K562 (cell line): ENCODE data around the gene ERVK3-1. TPM values are rescaled to one million over a fixed set of nuclear protein-coding genes. Genes with fewer than 3 reads are reported as not detected.

Experiments used
- EP400 ChIP-seq: fragments of 450-650 bp; IDR thresholded peaks from 2 replicates; pipeline ENCODE4 v1.6.1; 2017; ENCODE audit warnings: antibody characterized with exemption, mild to moderate bottlenecking, moderate library complexity
- ETV5 ChIP-seq: sonication (generic); formaldehyde crosslinking; IDR thresholded peaks from 2 replicates; pipeline ENCODE4 v1.4.0; 2020; ENCODE audit warnings: low read depth, mild to moderate bottlenecking, missing genetic modification reagents
- HNRNPUL1 ChIP-seq: fragments of 200-400 bp; formaldehyde crosslinking; IDR thresholded peaks from 2 replicates; pipeline ENCODE4 v1.6.1; 2017; ENCODE audit warnings: low read length
- MBD2 ChIP-seq: sonication (generic); IDR thresholded peaks from 2 replicates; pipeline ENCODE4 v1.6.1; 2016; ENCODE audit warnings: low read depth, borderline replicate concordance
- MTA1 ChIP-seq: fragments of 450-650 bp; IDR thresholded peaks from 2 replicates; pipeline ENCODE4 v1.6.1; 2017; ENCODE audit warnings: borderline replicate concordance
- POLR2G ChIP-seq: fragments of 200-400 bp; formaldehyde crosslinking; IDR thresholded peaks from 2 replicates; pipeline ENCODE4 v1.6.1; 2017; ENCODE audit warnings: low read depth, mild to moderate bottlenecking, antibody characterized with exemption, low read length, moderate library complexity
- ZNF436 ChIP-seq: fragments of 250-450, 450-650 bp; sonication (Bioruptor Pico); formaldehyde crosslinking; IDR thresholded peaks from 2 replicates; pipeline ENCODE4 v1.7.0; 2020; ENCODE audit warnings: mild to moderate bottlenecking
- polyA plus RNA-seq, 8 experiments: library from polyadenylated mRNA; depleted of rRNA in 4 of 8; stranded (reverse) in 5 of 8; unstranded in 3 of 8; fragments of >200 nt; fragmentation: Nextera tagmentation in 2 of 8; fragmentation: Illumina TruSeq in 1 of 8; extraction: Ambion mirVana in 2 of 8; extraction: Trizol in 1 of 8; gene quantifications; 2 replicates each; pipeline versions ENCODE4 v1.2.1 to v1.2.3, GENCODE V29; 2011 to 2014; ENCODE audit warnings: inconsistent platforms in 1 of 8, missing spikeins in 1 of 8
- total RNA-seq, 7 experiments: library from RNA; depleted of rRNA in 6 of 7; stranded (reverse); fragments of >200 nt in 6 of 7; fragmentation: Illumina TruSeq in 2 of 7; extraction: Trizol in 2 of 7; gene quantifications; 2 replicates each; pipeline versions ENCODE4 v1.2.1 to v1.2.3, GENCODE V29; 2011 to 2021; ENCODE audit warnings: low replicate concordance in 1 of 7
- TF ChIP-seq, protein P1 (sequence below): IDR thresholded peaks from 3 replicates; pipeline ENCODE4 v1.6.1; 2011; ENCODE audit warnings: borderline replicate concordance, mild to moderate bottlenecking, moderate library complexity; ENCODE audit not compliant: insufficient read length; ENCODE audit errors: extremely low read depth
- TF ChIP-seq, protein P2 (sequence below): fragments of 450-650 bp; IDR thresholded peaks from 2 replicates; pipeline ENCODE4 v1.7.0; 2016; ENCODE audit warnings: borderline replicate concordance
- TF ChIP-seq, protein P3 (sequence below): fragments of 450-650 bp; IDR thresholded peaks from 2 replicates; pipeline ENCODE4 v1.7.1; 2018; ENCODE audit warnings: mild to moderate bottlenecking, low read depth; ENCODE audit not compliant: partially characterized antibody
- TF ChIP-seq, protein P4 (sequence below): fragments of 250-450 bp; sonication (Bioruptor Pico); IDR thresholded peaks from 2 replicates; pipeline ENCODE4 v1.8.0; 2022; ENCODE audit warnings: moderate library complexity, mild to moderate bottlenecking, inconsistent platforms
- TF ChIP-seq, protein P5 (sequence below): sonication (generic); formaldehyde crosslinking; IDR thresholded peaks from 2 replicates; pipeline ENCODE4 v1.9.0; 2022; ENCODE audit warnings: mild to moderate bottlenecking, missing genetic modification reagents
- TF ChIP-seq, protein P6 (sequence below): sonication (generic); formaldehyde crosslinking; IDR thresholded peaks from 2 replicates; pipeline ENCODE4 v1.8.0; 2022; ENCODE audit warnings: mild to moderate bottlenecking, missing genetic modification reagents

Gene ERVK3-1
- total and polyA plus RNA-seq, 9 of the 15 experiments (the other 6 are each of a cell fraction or from before 2014, with no cell fraction given) = 87.6 to 299 (median 119) TPM

DNA sequence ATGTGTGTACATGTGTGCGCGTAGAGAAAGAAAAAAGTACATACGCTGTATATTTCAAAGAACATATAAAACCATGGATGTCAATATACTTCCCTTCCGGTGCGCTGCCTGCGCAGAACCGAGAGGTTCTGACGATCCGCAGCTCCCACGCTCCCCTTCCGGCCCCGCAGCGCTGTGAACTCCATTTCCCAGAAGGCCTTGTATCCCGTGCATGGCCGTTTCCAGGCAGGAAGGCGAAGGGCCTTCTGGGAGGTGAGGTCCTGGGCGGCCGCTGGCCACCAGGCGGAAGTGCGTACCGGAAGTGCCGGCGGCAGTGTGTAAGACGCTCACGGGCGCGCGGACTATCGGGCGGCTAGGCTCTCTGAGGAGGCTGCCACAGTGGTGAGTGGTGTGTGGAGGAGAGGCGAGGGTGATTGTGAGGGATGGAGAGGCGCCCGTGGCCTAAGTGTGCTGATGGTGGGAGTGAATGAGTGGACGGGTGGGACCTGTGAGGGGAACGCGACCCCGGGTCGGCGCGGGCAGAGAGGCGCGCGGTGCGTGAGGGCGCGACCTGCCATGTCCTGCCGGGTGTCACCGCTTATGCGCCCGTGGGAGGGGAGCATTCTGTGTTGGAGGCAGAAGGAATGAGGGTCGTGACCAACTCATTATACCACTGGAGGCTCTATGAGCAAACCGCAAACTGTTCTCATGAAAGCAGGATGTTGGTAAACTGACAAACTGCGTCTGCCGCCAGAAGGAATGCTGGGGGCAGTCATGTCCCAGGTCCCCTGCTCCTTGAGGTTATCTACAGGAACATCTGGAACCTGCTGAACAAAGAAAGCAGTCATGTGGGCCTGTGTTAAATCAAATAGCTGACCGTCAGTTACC lies at the start of gene ERVK3-1 (continued):
- TF ChIP-seq, protein P1, sequence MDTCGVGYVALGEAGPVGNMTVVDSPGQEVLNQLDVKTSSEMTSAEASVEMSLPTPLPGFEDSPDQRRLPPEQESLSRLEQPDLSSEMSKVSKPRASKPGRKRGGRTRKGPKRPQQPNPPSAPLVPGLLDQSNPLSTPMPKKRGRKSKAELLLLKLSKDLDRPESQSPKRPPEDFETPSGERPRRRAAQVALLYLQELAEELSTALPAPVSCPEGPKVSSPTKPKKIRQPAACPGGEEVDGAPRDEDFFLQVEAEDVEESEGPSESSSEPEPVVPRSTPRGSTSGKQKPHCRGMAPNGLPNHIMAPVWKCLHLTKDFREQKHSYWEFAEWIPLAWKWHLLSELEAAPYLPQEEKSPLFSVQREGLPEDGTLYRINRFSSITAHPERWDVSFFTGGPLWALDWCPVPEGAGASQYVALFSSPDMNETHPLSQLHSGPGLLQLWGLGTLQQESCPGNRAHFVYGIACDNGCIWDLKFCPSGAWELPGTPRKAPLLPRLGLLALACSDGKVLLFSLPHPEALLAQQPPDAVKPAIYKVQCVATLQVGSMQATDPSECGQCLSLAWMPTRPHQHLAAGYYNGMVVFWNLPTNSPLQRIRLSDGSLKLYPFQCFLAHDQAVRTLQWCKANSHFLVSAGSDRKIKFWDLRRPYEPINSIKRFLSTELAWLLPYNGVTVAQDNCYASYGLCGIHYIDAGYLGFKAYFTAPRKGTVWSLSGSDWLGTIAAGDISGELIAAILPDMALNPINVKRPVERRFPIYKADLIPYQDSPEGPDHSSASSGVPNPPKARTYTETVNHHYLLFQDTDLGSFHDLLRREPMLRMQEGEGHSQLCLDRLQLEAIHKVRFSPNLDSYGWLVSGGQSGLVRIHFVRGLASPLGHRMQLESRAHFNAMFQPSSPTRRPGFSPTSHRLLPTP = no peak
- peak; percentile 97 for TF ChIP-seq ETV5
- TF ChIP-seq POLR2G = peak; percentile 99
- peak; percentile 96 for TF ChIP-seq EP400
- TF ChIP-seq, protein P2, sequence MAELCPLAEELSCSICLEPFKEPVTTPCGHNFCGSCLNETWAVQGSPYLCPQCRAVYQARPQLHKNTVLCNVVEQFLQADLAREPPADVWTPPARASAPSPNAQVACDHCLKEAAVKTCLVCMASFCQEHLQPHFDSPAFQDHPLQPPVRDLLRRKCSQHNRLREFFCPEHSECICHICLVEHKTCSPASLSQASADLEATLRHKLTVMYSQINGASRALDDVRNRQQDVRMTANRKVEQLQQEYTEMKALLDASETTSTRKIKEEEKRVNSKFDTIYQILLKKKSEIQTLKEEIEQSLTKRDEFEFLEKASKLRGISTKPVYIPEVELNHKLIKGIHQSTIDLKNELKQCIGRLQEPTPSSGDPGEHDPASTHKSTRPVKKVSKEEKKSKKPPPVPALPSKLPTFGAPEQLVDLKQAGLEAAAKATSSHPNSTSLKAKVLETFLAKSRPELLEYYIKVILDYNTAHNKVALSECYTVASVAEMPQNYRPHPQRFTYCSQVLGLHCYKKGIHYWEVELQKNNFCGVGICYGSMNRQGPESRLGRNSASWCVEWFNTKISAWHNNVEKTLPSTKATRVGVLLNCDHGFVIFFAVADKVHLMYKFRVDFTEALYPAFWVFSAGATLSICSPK = no peak
- TF ChIP-seq, protein P3, sequence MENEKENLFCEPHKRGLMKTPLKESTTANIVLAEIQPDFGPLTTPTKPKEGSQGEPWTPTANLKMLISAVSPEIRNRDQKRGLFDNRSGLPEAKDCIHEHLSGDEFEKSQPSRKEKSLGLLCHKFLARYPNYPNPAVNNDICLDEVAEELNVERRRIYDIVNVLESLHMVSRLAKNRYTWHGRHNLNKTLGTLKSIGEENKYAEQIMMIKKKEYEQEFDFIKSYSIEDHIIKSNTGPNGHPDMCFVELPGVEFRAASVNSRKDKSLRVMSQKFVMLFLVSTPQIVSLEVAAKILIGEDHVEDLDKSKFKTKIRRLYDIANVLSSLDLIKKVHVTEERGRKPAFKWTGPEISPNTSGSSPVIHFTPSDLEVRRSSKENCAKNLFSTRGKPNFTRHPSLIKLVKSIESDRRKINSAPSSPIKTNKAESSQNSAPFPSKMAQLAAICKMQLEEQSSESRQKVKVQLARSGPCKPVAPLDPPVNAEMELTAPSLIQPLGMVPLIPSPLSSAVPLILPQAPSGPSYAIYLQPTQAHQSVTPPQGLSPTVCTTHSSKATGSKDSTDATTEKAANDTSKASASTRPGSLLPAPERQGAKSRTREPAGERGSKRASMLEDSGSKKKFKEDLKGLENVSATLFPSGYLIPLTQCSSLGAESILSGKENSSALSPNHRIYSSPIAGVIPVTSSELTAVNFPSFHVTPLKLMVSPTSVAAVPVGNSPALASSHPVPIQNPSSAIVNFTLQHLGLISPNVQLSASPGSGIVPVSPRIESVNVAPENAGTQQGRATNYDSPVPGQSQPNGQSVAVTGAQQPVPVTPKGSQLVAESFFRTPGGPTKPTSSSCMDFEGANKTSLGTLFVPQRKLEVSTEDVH = peak; percentile 93
- TF ChIP-seq, protein P4, sequence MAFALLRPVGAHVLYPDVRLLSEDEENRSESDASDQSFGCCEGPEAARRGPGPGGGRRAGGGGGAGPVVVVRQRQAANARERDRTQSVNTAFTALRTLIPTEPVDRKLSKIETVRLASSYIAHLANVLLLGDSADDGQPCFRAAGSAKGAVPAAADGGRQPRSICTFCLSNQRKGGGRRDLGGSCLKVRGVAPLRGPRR (CRISPR knock-in tag) = no peak
- TF ChIP-seq, protein P5, sequence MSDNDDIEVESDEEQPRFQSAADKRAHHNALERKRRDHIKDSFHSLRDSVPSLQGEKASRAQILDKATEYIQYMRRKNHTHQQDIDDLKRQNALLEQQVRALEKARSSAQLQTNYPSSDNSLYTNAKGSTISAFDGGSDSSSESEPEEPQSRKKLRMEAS = peak; percentile 83
- peak; percentile 90 for TF ChIP-seq MBD2
- TF ChIP-seq HNRNPUL1 = no peak
- TF ChIP-seq ZNF436 (CRISPR knock-in tag) = no peak
- peak; percentile 59; the same call in 1 of the 2 replicates for TF ChIP-seq MTA1
- TF ChIP-seq, protein P6, sequence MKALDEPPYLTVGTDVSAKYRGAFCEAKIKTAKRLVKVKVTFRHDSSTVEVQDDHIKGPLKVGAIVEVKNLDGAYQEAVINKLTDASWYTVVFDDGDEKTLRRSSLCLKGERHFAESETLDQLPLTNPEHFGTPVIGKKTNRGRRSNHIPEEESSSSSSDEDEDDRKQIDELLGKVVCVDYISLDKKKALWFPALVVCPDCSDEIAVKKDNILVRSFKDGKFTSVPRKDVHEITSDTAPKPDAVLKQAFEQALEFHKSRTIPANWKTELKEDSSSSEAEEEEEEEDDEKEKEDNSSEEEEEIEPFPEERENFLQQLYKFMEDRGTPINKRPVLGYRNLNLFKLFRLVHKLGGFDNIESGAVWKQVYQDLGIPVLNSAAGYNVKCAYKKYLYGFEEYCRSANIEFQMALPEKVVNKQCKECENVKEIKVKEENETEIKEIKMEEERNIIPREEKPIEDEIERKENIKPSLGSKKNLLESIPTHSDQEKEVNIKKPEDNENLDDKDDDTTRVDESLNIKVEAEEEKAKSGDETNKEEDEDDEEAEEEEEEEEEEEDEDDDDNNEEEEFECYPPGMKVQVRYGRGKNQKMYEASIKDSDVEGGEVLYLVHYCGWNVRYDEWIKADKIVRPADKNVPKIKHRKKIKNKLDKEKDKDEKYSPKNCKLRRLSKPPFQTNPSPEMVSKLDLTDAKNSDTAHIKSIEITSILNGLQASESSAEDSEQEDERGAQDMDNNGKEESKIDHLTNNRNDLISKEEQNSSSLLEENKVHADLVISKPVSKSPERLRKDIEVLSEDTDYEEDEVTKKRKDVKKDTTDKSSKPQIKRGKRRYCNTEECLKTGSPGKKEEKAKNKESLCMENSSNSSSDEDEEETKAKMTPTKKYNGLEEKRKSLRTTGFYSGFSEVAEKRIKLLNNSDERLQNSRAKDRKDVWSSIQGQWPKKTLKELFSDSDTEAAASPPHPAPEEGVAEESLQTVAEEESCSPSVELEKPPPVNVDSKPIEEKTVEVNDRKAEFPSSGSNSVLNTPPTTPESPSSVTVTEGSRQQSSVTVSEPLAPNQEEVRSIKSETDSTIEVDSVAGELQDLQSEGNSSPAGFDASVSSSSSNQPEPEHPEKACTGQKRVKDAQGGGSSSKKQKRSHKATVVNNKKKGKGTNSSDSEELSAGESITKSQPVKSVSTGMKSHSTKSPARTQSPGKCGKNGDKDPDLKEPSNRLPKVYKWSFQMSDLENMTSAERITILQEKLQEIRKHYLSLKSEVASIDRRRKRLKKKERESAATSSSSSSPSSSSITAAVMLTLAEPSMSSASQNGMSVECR (CRISPR knock-in tag) = peak; percentile 95
